Upper lobe of left lung (tissue), 4 donors: ENCODE results near the gene TMEM184A.
A peak's percentile ranks its signal among the peaks of the same experiment; 100 is the strongest.

Source experiments
- EP300 ChIP-seq, 4 donors: sonication (generic); formaldehyde crosslinking; IDR thresholded peaks; one replicate each; pipeline ENCODE4 v1.5.1; 2017; ENCODE audit warnings: antibody characterized with exemption in 4 of 4, control low read depth in 2 of 4
- POLR2AphosphoS5 ChIP-seq, 2 donors: sonication (generic); formaldehyde crosslinking; IDR thresholded peaks; one replicate each; pipeline ENCODE4 v1.5.1; 2017; ENCODE audit warnings: antibody characterized with exemption in 2 of 2
- TF ChIP-seq, protein P1 (sequence below), 6 experiments: fragments of 450-650 bp in 4 of 6; fragments of 200-600 bp in 2 of 6; sonication (generic) in 2 of 6; IDR thresholded peaks; one replicate each; pipeline ENCODE4 v1.5.1; 2016 to 2019; ENCODE audit warnings: antibody characterized with exemption in 6 of 6

DNA sequence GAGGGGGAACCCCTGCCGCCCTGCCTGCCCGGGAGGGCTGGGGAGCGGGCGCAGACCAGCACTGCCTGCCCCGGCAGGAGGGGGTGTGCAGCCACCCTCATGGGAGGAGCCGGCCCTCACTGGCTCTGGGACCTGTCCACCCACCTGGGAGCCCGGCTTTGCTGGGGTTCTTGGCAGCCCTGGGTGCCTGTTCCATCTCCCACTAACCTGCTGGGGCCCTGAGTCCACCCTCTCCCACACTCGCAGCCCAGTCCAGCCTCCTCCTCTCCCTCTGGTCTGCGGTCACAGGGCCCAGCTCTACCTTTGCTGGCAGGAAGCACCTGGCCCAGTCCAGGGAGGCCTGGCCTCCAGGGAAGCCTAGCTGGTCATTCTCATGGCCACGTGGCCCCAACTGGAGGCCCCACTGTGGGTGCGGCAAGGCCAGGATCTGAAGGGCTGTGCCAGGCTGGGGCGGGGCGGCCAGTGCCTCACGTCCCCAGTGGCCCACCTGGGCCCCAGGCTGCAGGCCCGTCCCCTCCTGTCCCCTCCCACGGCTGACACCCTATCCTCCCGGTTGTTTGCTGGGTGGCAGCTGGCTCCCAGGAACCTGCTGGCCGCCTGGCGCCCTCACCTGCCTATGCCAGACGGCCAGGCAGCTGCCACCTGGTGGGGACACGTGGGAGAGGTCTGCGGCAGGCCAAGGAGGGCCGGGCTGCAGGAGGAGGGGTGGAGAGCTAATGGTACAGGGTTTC is at the start of gene TMEM184A:
- TF ChIP-seq, protein P1, sequence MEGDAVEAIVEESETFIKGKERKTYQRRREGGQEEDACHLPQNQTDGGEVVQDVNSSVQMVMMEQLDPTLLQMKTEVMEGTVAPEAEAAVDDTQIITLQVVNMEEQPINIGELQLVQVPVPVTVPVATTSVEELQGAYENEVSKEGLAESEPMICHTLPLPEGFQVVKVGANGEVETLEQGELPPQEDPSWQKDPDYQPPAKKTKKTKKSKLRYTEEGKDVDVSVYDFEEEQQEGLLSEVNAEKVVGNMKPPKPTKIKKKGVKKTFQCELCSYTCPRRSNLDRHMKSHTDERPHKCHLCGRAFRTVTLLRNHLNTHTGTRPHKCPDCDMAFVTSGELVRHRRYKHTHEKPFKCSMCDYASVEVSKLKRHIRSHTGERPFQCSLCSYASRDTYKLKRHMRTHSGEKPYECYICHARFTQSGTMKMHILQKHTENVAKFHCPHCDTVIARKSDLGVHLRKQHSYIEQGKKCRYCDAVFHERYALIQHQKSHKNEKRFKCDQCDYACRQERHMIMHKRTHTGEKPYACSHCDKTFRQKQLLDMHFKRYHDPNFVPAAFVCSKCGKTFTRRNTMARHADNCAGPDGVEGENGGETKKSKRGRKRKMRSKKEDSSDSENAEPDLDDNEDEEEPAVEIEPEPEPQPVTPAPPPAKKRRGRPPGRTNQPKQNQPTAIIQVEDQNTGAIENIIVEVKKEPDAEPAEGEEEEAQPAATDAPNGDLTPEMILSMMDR (IDR thresholded peaks at IDR 0.05), result peak; percentile 23 to 86 (median 67)
- TF ChIP-seq POLR2AphosphoS5 (IDR thresholded peaks at IDR 0.05), result peak in 1 of 2 donors; percentile 34
- no peak for TF ChIP-seq EP300 (IDR thresholded peaks at IDR 0.05)
